ENCODE results near the gene TTYH3.

TTYH3 gene

GRCh38 chr7:2614631-2615330 lies 17.0 kb upstream of the TTYH3 start:
- DNase-seq (ENCODE audit: extremely low read depth in 1 of 2, low read depth in 1 of 2) = no peak

GRCh38 chr7:2616387-2617324 lies 15.1 kb upstream of the TTYH3 start:
- no peak for DNase-seq (ENCODE audit: extremely low read depth in 1 of 2, low read depth in 1 of 2)

- DNase-seq (ENCODE audit: extremely low read depth in 1 of 2, low read depth in 1 of 2) = no peak
Observed at GRCh38 chr7:2617325-2617905, 14.4 kb upstream of the TTYH3 start.

GRCh38 chr7:2619116-2619515 lies 12.7 kb upstream of the TTYH3 start:
- no peak for DNase-seq (ENCODE audit: extremely low read depth in 1 of 2, low read depth in 1 of 2)

- no peak for DNase-seq (ENCODE audit: extremely low read depth in 1 of 2, low read depth in 1 of 2)
Observed at GRCh38 chr7:2621061-2621828, 10.5 kb upstream of the TTYH3 start.

GRCh38 chr7:2621948-2622640 lies 9.7 kb upstream of the TTYH3 start:
- no peak for DNase-seq (ENCODE audit: extremely low read depth in 1 of 2, low read depth in 1 of 2)

- no peak for DNase-seq (ENCODE audit: extremely low read depth in 1 of 2, low read depth in 1 of 2)
Observed at GRCh38 chr7:2622869-2623697, 8.7 kb upstream of the TTYH3 start.

DNA sequence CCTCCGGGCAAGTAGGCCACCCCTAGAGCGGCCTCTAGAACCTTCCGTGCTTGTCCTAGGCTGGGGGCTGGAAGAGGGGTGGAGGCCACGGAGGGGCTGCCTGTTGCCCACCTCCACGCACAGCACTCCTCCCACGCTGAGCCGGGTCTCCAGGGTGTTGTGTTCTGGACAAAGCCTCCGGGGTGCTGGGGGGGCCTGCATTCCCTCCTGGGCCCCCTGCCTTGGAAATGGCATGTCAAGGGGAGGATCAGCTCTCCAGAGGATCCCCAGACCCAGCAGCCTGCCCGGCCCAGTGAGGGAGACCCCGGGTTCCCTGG lies 8.1 kb upstream of the TTYH3 start:
- DNase-seq (ENCODE audit: extremely low read depth in 1 of 2, low read depth in 1 of 2) = no peak

DNA sequence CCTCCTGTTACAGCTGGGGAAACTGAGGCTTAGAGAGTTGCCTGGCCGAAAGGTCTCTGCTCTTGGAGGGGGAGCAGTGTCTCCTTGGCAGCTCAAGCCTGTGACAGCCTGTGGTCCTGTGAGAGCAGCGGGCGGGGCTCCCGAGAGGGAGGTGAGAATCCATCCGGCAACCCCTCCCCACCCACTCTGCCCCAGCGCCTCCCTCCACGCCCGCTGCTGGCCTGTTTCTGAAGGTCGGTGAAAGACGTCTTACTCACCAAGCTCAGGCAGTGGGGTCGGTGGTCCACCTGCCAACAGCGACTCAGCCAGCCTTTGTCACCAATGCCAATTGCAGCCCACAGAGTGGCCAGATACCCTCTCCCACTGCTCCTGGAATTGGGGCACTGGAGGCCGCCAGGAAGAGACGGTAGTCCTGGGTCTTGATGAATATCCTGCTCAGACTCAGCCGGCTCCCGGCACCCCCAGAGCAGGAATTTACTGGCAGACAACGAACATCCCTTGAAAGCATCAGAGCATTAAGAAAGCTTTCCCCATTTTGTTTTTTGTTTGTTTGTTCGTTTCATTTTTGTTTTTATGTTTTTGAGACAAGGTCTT lies 7.4 kb upstream of the TTYH3 start:
- DNase-seq (ENCODE audit: extremely low read depth in 1 of 2, low read depth in 1 of 2) = no peak

GRCh38 chr7:2626498-2627117 lies 5.2 kb upstream of the TTYH3 start:
- no peak for DNase-seq (ENCODE audit: extremely low read depth in 1 of 2, low read depth in 1 of 2)

- no peak for DNase-seq (ENCODE audit: extremely low read depth in 1 of 2, low read depth in 1 of 2)
Observed at GRCh38 chr7:2627258-2628129, 4.3 kb upstream of the TTYH3 start.

GRCh38 chr7:2628130-2628482 lies 3.7 kb upstream of the TTYH3 start:
- DNase-seq (ENCODE audit: extremely low read depth in 1 of 2, low read depth in 1 of 2) = no peak

- no peak for DNase-seq (ENCODE audit: extremely low read depth in 1 of 2, low read depth in 1 of 2)
Observed at GRCh38 chr7:2628891-2629290, 2.9 kb upstream of the TTYH3 start.

DNA sequence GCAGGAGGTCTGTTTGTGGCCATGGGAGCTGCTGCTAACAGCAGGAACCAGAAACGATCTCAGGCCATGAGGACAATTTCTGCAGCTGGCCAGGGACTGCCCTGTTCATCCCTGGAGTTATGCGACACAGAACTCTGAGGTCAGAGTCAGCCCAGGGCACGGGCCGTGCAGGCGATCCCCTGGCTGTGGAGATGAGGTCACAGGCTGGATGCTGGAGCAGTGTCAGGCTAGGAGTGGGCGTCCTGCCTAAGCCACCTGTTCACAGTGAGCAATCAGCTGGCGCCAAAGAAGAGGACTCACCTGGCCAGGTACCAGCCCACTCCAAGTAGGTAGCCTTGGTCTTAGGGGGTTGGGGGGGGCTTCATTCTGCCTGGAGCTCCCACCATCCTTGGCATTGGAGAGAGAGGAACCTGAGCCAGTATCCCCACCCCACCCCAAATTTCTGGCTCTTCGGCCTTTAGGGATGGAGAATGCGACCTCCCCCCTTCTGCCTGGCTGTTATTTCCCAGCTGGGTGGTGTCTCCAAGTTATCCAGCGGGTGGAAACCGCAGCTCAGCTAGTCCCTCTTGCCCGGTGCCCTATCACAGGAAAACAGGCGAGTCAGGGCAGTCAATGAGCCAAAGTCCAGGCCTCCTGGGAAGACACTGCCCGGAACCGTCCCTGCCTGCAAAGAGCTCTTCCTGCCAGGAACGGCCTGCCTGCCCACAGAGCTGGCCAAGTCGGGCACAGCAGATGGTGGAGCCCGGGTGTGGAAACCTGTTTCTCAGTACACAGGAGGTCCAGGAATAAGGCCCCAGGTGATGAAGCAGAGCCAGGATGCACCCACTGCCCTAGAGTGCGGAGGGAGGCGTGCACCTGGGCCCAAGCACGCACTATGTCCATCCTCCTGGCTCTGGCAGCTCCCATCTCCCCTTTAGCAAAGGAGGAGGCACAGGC lies 1.8 kb upstream of the TTYH3 start:
- no peak for DNase-seq (ENCODE audit: extremely low read depth in 1 of 2, low read depth in 1 of 2)

- no peak for DNase-seq (ENCODE audit: extremely low read depth in 1 of 2, low read depth in 1 of 2)
Observed at GRCh38 chr7:2632733-2633537, 1.1 kb downstream of the TTYH3 start.
